Measurements from ENCODE around the gene TBC1D14.

DNA sequence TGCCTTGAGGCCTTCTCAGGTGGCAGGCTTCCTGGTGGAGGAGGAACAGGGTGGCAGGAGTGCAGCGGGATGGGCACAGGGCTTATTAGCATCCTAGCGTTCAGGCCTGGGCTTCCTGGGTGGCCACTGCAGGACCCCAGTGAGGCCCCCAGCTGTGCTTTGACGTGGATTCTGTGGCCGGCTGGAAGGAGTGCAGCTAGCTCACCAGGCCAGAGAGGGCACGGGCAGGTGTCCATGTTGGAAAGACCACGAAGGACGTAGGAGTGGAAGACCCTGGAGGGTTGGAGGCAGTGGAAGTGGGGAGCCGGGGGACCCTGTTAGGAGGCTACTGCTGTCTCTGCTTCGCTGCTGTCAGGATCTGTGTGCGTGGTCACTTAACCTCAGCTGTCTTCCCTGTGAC, 120.3 kb downstream of the TBC1D14 start:
- TF ChIP-seq, protein P1, sequence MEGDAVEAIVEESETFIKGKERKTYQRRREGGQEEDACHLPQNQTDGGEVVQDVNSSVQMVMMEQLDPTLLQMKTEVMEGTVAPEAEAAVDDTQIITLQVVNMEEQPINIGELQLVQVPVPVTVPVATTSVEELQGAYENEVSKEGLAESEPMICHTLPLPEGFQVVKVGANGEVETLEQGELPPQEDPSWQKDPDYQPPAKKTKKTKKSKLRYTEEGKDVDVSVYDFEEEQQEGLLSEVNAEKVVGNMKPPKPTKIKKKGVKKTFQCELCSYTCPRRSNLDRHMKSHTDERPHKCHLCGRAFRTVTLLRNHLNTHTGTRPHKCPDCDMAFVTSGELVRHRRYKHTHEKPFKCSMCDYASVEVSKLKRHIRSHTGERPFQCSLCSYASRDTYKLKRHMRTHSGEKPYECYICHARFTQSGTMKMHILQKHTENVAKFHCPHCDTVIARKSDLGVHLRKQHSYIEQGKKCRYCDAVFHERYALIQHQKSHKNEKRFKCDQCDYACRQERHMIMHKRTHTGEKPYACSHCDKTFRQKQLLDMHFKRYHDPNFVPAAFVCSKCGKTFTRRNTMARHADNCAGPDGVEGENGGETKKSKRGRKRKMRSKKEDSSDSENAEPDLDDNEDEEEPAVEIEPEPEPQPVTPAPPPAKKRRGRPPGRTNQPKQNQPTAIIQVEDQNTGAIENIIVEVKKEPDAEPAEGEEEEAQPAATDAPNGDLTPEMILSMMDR (IDR thresholded peaks at IDR 0.05), result no peak
- TF ChIP-seq ZFX (IDR thresholded peaks at IDR 0.05; ENCODE audit: borderline replicate concordance), result no peak
